Testis (tissue), 2 donors: ENCODE data around the gene CAPN3.

Experiments
- POLR2A ChIP-seq: fragments of 450-650 bp; IDR thresholded peaks from one replicate; pipeline ENCODE4 v1.6.1; 2017; ENCODE audit warnings: antibody characterized with exemption, mild to moderate bottlenecking, moderate library complexity
- TF ChIP-seq, protein P1 (sequence below), 3 experiments: fragments of 450-650 bp in 2 of 3; fragments of 200-600 bp in 1 of 3; sonication (generic) in 1 of 3; IDR thresholded peaks; one replicate each; pipeline ENCODE4 v1.5.1; 2016 to 2019; ENCODE audit warnings: antibody characterized with exemption in 3 of 3, mild to moderate bottlenecking in 2 of 3, moderate library complexity in 1 of 3

DNA sequence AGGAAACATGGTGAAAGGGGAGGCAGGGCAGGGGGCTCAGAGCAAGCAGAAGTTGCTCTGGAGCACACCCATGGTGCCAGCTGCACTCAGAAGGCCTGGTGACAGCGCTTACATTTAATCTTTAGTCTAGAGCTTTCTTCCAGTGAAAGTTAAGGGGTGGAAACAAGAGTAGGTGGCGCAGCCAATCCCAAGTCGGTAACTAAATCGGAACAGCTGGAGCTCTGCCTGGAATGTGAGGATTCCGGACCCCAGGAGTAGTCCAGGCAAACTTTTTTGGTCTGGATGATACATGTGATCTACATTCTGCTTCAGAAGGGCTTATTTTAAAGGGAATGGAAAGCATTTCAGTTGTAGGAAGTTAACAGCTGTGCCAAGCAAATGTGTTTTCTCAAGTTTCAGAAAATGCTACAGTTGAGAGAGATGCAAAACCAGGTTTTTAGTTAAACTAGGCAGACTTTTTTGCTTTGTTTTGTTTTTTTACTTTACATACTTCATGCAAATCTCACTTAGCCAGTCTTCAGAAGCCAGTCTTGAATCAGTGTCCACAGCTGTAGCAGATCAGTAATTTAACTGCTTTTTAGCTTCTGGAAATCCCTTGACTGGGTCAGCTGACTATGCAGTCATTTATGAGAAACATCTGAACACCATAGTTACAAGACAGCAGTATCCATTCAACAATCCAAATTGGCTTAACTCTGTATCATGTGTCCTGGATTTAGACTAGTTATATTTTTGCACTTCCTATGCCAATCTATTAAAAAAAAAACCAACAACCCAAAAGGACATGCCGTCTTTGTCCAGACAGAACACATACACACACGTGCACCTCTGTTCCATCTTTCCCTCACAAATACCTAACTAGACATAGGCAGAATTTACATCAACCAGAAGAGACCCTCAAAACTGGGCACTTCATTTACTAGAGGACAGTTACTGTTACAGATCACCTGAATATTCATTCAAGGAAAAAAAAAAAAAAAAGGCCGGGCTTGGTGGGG is 98.4 kb downstream of the CAPN3 start:
- TF ChIP-seq, protein P1, sequence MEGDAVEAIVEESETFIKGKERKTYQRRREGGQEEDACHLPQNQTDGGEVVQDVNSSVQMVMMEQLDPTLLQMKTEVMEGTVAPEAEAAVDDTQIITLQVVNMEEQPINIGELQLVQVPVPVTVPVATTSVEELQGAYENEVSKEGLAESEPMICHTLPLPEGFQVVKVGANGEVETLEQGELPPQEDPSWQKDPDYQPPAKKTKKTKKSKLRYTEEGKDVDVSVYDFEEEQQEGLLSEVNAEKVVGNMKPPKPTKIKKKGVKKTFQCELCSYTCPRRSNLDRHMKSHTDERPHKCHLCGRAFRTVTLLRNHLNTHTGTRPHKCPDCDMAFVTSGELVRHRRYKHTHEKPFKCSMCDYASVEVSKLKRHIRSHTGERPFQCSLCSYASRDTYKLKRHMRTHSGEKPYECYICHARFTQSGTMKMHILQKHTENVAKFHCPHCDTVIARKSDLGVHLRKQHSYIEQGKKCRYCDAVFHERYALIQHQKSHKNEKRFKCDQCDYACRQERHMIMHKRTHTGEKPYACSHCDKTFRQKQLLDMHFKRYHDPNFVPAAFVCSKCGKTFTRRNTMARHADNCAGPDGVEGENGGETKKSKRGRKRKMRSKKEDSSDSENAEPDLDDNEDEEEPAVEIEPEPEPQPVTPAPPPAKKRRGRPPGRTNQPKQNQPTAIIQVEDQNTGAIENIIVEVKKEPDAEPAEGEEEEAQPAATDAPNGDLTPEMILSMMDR (IDR thresholded peaks at IDR 0.05) = no peak
- no peak for TF ChIP-seq POLR2A
